HG03060 (cell line): ENCODE data around the gene ANKS6.

Experiments
- ATAC-seq: cut with Tn5 transposase; IDR thresholded peaks from one replicate; pipeline ENCODE4 v1.9.1; 2021; ENCODE audit warnings: low read depth, moderate number of reproducible peaks; ENCODE audit not compliant: unreplicated experiment

The ANKS6 gene

GRCh38 chr9:98793031-98793430 is 3.3 kb downstream of the ANKS6 start:
- no peak for ATAC-seq

- ATAC-seq, result no peak
Observed at GRCh38 chr9:98791608-98792490, 4.5 kb downstream of the ANKS6 start.

- no peak for ATAC-seq
Observed at GRCh38 chr9:98790842-98791607, 5.3 kb downstream of the ANKS6 start.

GRCh38 chr9:98790134-98790841 is 6.1 kb downstream of the ANKS6 start:
- ATAC-seq, result no peak

- ATAC-seq, result no peak
Observed at GRCh38 chr9:98789483-98790133, 6.7 kb downstream of the ANKS6 start.

- ATAC-seq, result no peak
Observed at GRCh38 chr9:98787766-98788335, 8.5 kb downstream of the ANKS6 start.

- no peak for ATAC-seq
Observed at GRCh38 chr9:98786750-98787510, 9.4 kb downstream of the ANKS6 start.

GRCh38 chr9:98784831-98785806 is 11.2 kb downstream of the ANKS6 start:
- no peak for ATAC-seq

- ATAC-seq, result no peak
Observed at GRCh38 chr9:98783518-98784226, 12.7 kb downstream of the ANKS6 start.

- no peak for ATAC-seq
Observed at GRCh38 chr9:98781588-98782383, 14.6 kb downstream of the ANKS6 start.

- no peak for ATAC-seq
Observed at GRCh38 chr9:98780059-98780749, 16.2 kb downstream of the ANKS6 start.

- no peak for ATAC-seq
Observed at GRCh38 chr9:98778711-98779530, 17.4 kb downstream of the ANKS6 start.

- no peak for ATAC-seq
Observed at GRCh38 chr9:98778251-98778650, 18.1 kb downstream of the ANKS6 start.

GRCh38 chr9:98777618-98778017 is 18.7 kb downstream of the ANKS6 start:
- no peak for ATAC-seq

- ATAC-seq, result no peak
Observed at GRCh38 chr9:98775831-98776441, 20.4 kb downstream of the ANKS6 start.
